T-helper 2 cell treated with Interferon-gamma antibody and Interleukin-4, amounts not matched to agents 100 ng/mL and 5 ng/mL, for 36 hours (primary cell): Measurements from ENCODE around the gene GCA. TPM values are rescaled to one million over a fixed set of nuclear protein-coding genes. Genes with fewer than 3 reads are reported as not detected.

ENCODE experiments used
- intact Hi-C: fragments of 100-400 bp; cut with micrococcal nuclease; formaldehyde crosslinking; loops from one replicate; pipeline ENCODE4 v1.15.1; 2023
- total RNA-seq: library from RNA; stranded (reverse); gene quantifications from 2 replicates; pipeline ENCODE4 v1.2.3, GENCODE V29; 2022

Gene GCA
- total RNA-seq, 1 donor from 2014 or later, result 10.2 TPM

GRCh38 chr2:162401871-162402270 is 57.9 kb downstream of the GCA start:
- intact Hi-C loops, result no loop called here

DNA sequence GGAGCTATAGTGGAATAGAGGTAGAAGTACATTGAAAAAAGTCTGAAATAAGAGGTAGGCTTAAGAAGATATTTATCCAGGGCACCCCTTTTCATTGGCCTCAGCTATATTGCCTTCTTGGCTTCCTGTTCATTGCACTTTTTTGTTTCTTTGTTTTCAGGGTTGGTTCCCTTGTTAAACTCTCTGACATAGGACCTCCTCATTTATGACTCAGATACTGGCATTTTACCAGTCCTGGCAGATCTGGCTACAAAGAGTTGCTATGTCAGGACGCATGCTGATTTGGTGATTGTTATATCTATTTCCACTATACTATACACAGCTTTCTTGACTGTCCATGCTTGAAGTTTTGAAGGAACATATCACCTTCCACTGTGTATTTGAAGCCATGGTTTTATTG is 60.0 kb downstream of the GCA start:
- intact Hi-C loops, result no loop called here

Other genes with a start within 250 kb of the GCA start
- gene GCG, start 191.9 kb upstream of the GCA start, total RNA-seq, result not detected in 2 replicates
- not detected in 2 replicates for gene FAP, start 100.7 kb upstream of the GCA start, total RNA-seq
- gene IFIH1, start 25.4 kb upstream of the GCA start, total RNA-seq, result 31.8 and 33.3 TPM in 2 replicates